Loucy (cell line): Measurements from ENCODE around the gene RTCA.

Experiments used
- H2AFZ ChIP-seq: fragments of 200-600 bp; sonication (generic); 2 replicates; pipeline ENCODE4 v1.6.0; 2016; ENCODE audit warnings: antibody characterized with exemption, mild to moderate bottlenecking, low read length, moderate library complexity
- H3F3A ChIP-seq: fragments of 200-600 bp; 2 replicates; pipeline ENCODE4 v1.6.0; 2016; ENCODE audit warnings: antibody characterized with exemption, low read depth, mild to moderate bottlenecking
- H3K27me3 ChIP-seq: fragments of 200-600 bp; sonication (generic); 2 replicates; pipeline ENCODE4 v1.6.1; 2014; ENCODE audit warnings: low read length, mild to moderate bottlenecking; ENCODE audit not compliant: insufficient read depth, poor library complexity, severe bottlenecking
- H3K36me3 ChIP-seq: fragments of 200-600 bp; sonication (generic); 2 replicates; pipeline ENCODE4 v1.6.1; 2016; ENCODE audit warnings: low read length; ENCODE audit not compliant: insufficient read depth
- H3K4me1 ChIP-seq: fragments of 200-600 bp; sonication (generic); 2 replicates; pipeline ENCODE4 v1.5.1; 2014; ENCODE audit warnings: low read length, mild to moderate bottlenecking; ENCODE audit not compliant: insufficient read depth, poor library complexity, severe bottlenecking
- H3K4me2 ChIP-seq: fragments of 200-600 bp; sonication (generic); 2 replicates; pipeline ENCODE4 v1.6.0; 2014; ENCODE audit warnings: antibody characterized with exemption, low read length, low read depth, mild to moderate bottlenecking; ENCODE audit not compliant: poor library complexity, severe bottlenecking
- H3K4me3 ChIP-seq: fragments of 200-600 bp; sonication (generic); 2 replicates; pipeline ENCODE4 v1.5.1; 2014; ENCODE audit warnings: low read length, mild to moderate bottlenecking, mixed read lengths; ENCODE audit not compliant: poor library complexity, severe bottlenecking
- H3K79me2 ChIP-seq: fragments of 200-600 bp; sonication (generic); 2 replicates; pipeline ENCODE4 v1.6.1; 2014; ENCODE audit warnings: low read length; ENCODE audit not compliant: insufficient read depth
- H3K9ac ChIP-seq: fragments of 200-600 bp; sonication (generic); 2 replicates; pipeline ENCODE4 v1.6.0; 2014; ENCODE audit warnings: mild to moderate bottlenecking, low read depth, low read length, moderate library complexity; ENCODE audit not compliant: poor library complexity, severe bottlenecking
- H3K9me2 ChIP-seq: fragments of 200-600 bp; sonication (generic); replicated peaks from 2 replicates; pipeline ENCODE4 v1.6.1; 2016; ENCODE audit warnings: low read depth, low read length, mixed read lengths
- H3K9me3 ChIP-seq: fragments of 200-600 bp; sonication (generic); 2 replicates; pipeline ENCODE4 v1.6.1; 2014; ENCODE audit warnings: mild to moderate bottlenecking, antibody characterized with exemption, low read length, low read depth; ENCODE audit not compliant: insufficient read depth
- H4K20me1 ChIP-seq: fragments of 200-600 bp; sonication (generic); 2 replicates; pipeline ENCODE4 v1.6.0; 2014; ENCODE audit warnings: antibody characterized with exemption, low read length, mild to moderate bottlenecking; ENCODE audit not compliant: insufficient read depth, poor library complexity, severe bottlenecking
- EZH2phosphoT487 ChIP-seq: fragments of 200-600 bp; IDR thresholded peaks from 2 replicates; pipeline ENCODE4 v1.6.1; 2018; ENCODE audit warnings: antibody characterized with exemption, mild to moderate bottlenecking, moderate library complexity, borderline replicate concordance
- TF ChIP-seq, protein P1 (sequence below): fragments of 200-600 bp; sonication (generic); conservative IDR thresholded peaks from 2 replicates; pipeline ENCODE4 v1.5.1; 2014; ENCODE audit warnings: mild to moderate bottlenecking, antibody characterized with exemption, low read length

The RTCA gene

DNA sequence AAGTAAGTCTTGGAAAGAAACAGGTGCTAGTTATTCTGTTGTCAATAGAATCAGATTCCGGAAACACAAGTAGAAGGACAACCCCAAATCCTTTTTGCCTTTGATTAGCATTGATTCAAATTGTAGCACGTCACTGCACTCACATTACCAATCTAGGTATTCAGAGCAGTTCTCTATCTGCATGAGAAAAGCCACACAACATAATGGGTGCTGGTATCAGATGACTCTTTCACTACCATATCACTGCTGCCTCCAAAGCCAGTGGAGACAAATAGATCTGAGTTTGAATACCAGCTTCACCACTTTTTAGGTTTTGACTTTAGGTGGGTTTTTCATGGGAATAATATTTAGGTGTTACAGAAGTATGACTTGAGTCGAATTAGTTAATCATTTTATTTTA, 38.9 kb downstream of the RTCA start:
- Histone ChIP-seq H3K4me2 (no peak overlapping the region), H3K27me3 (no peaks in the 10 kb centered on the region), H3K9me3 (peaks cover 4% of the 10 kb centered on the region; the same call in 1 of the 2 replicates), H3K9ac (no peak overlapping the region), H3K36me3 (no peaks in the 10 kb centered on the region), H2AFZ (no peak overlapping the region), H3K79me2 (no peaks in the 10 kb centered on the region), H3F3A (no peaks in the 10 kb centered on the region), H4K20me1 (no peaks in the 10 kb centered on the region), H3K4me3 (no peak overlapping the region), H3K4me1 (no peaks in the 10 kb centered on the region), H3K9me2 (no peaks in the 10 kb centered on the region)
- TF ChIP-seq, protein P1, sequence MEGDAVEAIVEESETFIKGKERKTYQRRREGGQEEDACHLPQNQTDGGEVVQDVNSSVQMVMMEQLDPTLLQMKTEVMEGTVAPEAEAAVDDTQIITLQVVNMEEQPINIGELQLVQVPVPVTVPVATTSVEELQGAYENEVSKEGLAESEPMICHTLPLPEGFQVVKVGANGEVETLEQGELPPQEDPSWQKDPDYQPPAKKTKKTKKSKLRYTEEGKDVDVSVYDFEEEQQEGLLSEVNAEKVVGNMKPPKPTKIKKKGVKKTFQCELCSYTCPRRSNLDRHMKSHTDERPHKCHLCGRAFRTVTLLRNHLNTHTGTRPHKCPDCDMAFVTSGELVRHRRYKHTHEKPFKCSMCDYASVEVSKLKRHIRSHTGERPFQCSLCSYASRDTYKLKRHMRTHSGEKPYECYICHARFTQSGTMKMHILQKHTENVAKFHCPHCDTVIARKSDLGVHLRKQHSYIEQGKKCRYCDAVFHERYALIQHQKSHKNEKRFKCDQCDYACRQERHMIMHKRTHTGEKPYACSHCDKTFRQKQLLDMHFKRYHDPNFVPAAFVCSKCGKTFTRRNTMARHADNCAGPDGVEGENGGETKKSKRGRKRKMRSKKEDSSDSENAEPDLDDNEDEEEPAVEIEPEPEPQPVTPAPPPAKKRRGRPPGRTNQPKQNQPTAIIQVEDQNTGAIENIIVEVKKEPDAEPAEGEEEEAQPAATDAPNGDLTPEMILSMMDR, result no peak
- no peak for TF ChIP-seq EZH2phosphoT487

DNA sequence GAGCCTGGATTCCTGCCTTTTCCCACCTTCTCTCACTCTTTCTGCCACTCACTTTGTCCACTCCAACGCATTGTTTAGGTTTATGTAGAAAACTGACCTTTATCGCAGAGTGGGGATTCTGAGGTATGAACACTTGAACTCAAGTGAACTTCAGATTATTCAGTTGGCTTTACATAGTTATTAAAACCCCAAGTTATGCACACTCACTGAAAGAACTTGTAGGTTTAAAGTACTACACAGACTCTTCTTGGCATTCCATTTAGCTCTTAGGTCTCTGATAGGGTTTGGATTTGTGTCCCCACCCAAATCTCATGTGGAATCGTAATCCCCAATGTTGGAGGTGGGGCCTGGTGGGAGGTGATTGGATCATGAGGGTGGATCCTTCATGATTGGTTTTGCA, 39.9 kb downstream of the RTCA start:
- no peak overlapping the region for H2AFZ ChIP-seq
- peaks cover 4% of the 10 kb centered on the region; the same call in 1 of the 2 replicates for H3K9me3 ChIP-seq
- H3K27me3 ChIP-seq, result no peaks in the 10 kb centered on the region
- no peaks in the 10 kb centered on the region for H3K79me2 ChIP-seq
- H3F3A ChIP-seq, result no peaks in the 10 kb centered on the region
- no peaks in the 10 kb centered on the region for H3K9me2 ChIP-seq
- no peak overlapping the region for H3K9ac ChIP-seq
- TF ChIP-seq, protein P1, result no peak
- no peak for TF ChIP-seq EZH2phosphoT487
- no peaks in the 10 kb centered on the region for H3K36me3 ChIP-seq
- H3K4me3 ChIP-seq, result no peak overlapping the region
- H3K4me1 ChIP-seq, result no peaks in the 10 kb centered on the region
- no peak overlapping the region for H3K4me2 ChIP-seq
- no peaks in the 10 kb centered on the region for H4K20me1 ChIP-seq

DNA sequence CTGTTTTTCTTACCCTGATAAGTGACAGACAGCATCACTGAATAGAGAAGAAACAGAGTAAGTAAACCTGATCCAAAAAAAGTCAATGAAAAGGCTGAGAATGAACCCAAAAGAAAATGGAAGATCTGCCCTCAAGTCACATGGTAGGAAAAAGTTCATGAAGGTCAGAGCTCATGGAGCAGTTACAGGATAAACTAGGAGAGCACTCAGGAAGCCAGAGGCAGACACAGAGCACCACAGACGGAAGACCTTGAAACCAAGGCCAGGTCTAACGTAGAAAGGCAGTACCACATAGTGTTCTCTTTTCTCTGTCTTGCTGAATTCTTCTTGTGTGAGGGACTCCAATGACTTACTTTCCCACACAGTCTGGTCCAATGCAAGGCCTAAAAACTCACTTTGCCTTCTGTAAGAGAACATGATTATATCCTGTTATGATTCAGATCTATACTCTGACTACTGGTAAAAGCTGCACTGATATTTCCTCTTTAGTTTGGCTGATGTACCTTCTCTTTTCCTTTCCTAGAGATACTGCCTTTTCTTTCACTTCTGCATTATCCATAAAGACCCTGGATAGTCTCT, 40.8 kb downstream of the RTCA start:
- Histone ChIP-seq H3K4me2 (no peak overlapping the region), H3K9me2 (no peaks in the 10 kb centered on the region), H3K4me3 (no peak overlapping the region), H3K4me1 (no peaks in the 10 kb centered on the region), H3K27me3 (no peaks in the 10 kb centered on the region), H2AFZ (no peak overlapping the region), H3K36me3 (no peaks in the 10 kb centered on the region), H4K20me1 (no peaks in the 10 kb centered on the region), H3K9ac (no peak overlapping the region), H3F3A (no peaks in the 10 kb centered on the region), H3K79me2 (no peaks in the 10 kb centered on the region), H3K9me3 (peaks cover 4% of the 10 kb centered on the region; the same call in 1 of the 2 replicates)
- no peak for TF ChIP-seq EZH2phosphoT487
- TF ChIP-seq, protein P1, result no peak
